Islet of Langerhans (tissue), 1 donor: ENCODE measurements around the gene TTC23.
"Not testable (repeated sequence)": the region's sequence is repeated elsewhere in the genome, so short reads cannot be mapped to it uniquely, and the experiment has no call there.

Experiments
- FAIRE-seq: peaks from one replicate; lab custom pipeline; 2011; peaks lifted over from hg19 to GRCh38; lab: Jason Lieb, UNC

TTC23 gene

GRCh38 chr15:99197856-99198255, 51.5 kb downstream of the TTC23 start:
- no peak for FAIRE-seq

DNA sequence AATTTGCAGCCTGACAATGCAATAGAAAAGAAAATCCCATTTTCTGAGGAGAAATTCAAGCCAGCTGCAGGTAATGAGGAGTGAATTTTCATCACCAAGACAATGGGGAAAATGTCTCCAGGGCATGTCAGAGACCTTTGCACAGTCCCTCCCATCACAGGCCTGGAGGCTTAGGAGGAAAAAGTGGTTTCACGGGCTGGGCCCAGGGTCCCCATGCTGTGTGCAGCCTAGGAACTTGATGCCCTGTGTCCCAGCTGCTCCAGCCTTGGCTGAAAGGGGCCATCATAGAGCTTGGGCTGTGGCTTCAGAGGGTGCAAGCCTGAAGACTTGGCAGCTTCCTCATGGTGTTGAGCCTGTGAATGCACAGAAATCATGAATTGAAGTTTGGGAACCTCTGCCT, 57.2 kb downstream of the TTC23 start:
- not testable (repeated sequence) for FAIRE-seq

DNA sequence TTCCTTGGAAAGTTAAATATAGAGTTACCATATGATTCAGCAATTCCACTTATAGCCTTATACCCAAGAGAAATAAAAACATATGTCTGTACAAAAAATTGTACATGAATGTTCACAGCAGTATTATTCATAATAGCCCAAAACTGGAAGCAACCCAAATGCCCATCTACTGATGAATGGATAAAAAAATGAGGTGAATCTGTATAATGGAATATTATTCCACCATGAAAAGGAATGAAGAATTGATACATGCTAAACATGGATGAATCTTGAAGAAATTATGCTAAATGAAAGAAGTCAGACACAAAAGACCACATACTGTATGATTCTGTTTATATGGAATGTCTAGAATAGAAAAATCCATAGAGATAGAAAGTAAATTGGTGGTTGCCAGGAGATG, 61.4 kb downstream of the TTC23 start:
- no peak for FAIRE-seq

DNA sequence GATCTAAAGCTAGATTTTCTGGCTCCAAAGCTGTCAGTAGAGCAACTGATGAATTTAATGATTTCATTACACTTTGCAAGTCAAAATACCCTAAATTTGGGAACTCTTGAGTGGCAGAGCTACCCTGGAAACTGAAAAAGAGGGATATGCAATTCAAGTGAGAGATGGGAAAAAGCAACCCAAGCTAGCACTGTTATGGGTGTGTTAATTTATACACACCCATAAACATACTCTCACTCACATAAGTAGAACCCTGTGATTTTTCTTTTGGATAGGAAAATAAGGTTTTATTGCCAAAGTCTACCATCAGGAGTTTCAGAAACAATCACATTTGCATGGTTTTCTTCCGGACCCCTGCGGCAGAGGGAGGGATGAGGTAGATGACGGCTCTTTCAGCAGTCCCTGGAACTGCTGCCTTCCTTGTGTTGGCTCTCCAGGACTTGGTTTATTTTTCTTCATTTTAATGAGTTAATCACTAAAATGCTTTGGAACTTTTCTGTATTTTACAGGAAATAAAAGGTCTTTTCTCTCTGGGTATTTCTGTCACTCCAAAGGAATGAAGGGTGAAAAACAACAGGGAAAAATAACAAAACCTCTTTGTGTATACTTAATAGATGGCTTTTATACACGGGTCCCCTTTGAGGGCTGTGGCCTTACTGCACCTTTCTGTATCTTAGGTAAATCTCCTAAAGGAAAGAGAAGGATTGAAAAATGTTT, 63.8 kb downstream of the TTC23 start:
- FAIRE-seq: no peak

DNA sequence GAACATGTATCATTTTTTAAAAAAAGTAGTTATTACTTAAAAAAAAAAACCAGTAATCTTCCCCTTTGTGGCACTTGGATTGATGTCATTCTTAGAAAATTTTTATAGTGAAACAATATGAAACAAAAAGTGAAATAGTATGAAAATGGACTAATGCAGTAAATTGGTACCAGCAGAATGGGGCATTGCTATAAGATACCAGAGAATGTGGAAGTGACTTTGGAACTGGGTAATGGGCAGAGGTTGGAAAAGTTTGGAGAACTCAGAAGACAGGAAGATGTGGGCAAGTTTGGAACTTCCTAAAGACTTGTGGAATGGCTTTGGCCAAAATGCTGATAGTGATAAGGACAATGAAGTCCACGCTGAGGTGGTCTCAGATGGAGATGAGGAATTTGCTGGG, 66.6 kb downstream of the TTC23 start:
- no peak for FAIRE-seq

GRCh38 chr15:99181545-99181971, 67.8 kb downstream of the TTC23 start:
- FAIRE-seq: no peak

DNA sequence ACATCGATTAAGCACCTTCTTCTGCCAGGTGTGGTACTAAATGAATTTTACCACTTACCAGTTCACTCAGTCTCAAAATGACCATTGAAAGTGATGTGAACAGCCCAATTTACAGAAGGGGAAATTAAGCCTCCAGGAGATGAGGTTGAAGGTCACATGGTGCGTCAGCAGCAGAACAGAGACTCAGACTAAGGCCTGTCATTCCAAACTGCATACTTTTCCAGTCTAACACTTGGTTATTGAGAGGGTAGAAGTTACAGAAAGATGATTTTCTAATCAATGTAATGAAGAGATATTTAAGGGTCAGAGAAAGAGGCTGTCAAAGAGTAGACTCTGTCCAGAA, 68.4 kb downstream of the TTC23 start:
- no peak for FAIRE-seq

DNA sequence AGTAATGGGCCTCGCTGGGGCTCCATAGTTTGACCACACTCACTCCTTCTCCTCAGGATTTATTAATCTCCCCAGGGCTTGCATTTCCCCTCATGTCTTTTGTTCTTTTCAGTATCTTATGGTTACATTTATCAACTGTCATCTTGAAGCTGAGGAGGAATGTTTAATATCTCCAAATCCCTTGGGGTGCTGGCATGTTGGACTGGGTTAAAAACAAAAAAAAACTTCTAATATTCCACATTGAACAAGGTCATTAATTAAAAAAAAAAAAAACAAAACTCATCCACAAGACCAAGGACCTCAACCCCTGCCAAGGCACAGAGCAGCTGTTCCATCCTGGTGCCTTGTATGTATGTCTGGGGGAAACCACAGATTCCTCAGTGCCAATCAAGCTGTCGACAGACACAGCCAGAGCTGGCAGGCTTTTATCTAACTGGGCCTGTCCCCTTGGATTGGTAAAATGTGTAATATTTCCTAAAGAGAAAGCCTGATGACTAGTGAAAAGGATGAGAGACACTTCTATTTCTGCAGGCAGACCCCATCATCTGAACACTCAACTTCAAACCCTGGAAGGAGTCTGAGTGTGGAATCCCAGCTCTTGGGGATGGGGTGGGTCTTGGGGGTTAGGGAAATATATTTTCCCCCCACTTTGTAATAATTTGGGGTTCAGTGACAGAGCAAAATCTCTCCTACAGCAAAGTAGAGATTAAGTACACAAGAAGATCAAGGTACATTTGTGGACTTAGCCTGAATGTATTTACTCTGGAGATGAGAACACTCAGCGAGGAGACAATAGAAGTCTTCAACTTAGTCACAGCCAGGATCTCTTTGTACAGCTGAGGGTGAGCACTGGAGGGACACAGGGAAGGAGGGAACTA, 69.1 kb downstream of the TTC23 start:
- no peak for FAIRE-seq

GRCh38 chr15:99177679-99178078, 71.7 kb downstream of the TTC23 start:
- FAIRE-seq: no peak

GRCh38 chr15:99176757-99177156, 72.6 kb downstream of the TTC23 start:
- no peak for FAIRE-seq

DNA sequence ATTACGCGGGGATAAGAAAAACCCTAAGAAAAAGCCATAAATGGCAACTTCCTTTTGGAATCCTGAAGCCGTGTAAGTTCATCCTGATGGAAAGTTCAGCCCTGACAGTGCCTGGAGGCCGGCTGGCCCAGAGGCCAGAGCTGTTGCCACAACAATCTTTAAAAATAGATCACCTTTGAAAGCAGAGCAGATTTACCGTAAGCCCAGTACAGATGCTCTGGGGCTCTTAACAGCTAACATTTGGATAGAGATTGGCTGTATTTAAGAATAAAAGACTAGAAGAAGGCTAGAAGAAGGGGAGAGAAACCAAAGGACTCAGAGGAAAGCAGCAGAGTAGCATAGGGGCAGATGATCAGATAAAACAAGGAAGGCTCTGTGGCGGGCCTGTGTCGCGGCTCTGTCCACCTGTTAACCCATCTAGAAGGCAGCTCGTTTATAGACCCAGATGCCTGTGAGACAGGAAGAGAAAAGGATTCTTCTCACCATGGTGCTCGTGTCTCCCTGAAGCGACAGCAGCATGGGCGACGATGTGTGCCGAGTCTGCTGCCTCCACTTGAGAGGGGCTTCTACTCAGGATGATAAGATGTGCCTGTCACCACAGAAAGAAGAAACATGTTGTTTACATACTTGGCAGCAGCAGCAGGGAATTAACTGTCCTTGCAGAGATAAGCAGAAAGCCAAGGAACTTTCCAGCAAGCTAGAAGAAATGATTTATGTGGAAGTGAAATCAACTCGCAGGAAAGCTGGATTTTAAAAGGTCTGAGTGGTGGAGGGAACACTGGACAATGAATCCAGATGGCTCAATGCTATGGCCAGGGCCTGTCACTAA, 74.6 kb downstream of the TTC23 start:
- FAIRE-seq: no peak

- FAIRE-seq: no peak
Observed at GRCh38 chr15:99172989-99173388, 76.4 kb downstream of the TTC23 start.

DNA sequence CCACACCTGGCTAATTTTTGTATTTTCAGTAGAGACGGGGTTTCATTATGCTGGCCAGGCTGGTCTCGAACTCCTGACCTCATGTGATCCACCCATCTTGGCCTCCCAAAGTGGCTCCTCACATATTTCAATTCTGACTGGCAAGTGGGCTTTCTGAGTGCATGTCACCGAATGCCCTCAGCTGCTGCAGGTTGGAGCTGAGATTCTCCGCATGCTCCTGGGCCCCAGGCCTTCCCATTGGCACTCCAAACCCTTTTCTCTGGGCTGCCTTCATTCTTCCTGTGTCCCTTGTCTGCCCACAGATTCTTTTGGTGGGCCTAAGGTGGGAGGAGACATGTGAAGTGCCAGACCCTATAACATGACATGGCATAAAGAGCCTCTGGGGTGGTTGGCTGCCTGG, 77.2 kb downstream of the TTC23 start:
- no peak for FAIRE-seq

DNA sequence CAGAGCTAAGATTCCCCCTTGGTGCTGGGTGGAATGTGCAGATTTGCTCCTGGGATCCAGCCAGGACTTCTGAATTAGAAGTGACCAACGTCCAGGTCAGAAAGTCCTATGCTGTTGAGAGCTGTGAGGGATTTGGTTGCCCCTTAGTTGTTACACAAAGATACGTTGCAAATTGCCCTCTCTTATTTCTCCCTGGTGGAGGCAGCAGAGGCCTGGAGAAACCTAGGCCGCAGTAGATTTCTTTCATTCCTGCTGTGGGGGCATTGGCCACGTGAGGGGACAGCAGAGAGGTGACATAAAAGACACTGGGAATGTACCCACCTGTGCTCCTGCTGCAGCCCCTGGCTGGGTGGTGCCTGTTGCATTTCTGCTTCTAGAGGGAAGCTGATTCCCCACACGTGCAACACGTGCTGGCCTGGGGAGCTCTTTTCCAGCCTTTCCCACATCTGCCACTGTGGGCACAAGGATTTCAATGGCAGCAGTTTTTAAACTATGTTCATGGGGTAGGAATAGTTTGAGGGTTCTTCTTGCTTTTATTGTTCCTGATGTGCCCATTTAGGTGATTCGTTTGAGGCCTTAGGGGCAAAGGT, 78.8 kb downstream of the TTC23 start:
- FAIRE-seq: no peak

GRCh38 chr15:99169769-99170311, 79.5 kb downstream of the TTC23 start:
- no peak for FAIRE-seq

- FAIRE-seq: no peak
Observed at GRCh38 chr15:99168601-99169580, 80.5 kb downstream of the TTC23 start.

DNA sequence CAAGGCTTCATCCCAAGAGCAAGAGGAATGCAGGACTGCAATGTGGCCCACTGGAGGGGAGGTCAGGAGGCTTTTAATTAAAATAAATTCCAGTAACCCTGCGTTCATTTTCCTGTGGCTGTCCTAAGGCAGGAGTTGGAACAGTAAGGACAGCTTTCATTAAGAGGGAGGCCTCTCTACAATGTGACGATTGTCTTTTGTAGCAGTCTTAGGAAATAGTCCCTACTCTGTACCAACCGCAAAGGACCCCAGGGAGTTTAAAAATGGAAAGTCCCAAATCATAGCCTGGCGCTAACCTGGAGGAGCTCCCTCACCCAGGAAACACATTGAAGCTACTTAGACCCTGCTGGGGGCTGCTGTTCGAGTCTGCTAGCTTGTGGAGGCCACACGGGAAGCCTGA, 81.7 kb downstream of the TTC23 start:
- no peak for FAIRE-seq

GRCh38 chr15:99167201-99167600, 82.2 kb downstream of the TTC23 start:
- no peak for FAIRE-seq

DNA sequence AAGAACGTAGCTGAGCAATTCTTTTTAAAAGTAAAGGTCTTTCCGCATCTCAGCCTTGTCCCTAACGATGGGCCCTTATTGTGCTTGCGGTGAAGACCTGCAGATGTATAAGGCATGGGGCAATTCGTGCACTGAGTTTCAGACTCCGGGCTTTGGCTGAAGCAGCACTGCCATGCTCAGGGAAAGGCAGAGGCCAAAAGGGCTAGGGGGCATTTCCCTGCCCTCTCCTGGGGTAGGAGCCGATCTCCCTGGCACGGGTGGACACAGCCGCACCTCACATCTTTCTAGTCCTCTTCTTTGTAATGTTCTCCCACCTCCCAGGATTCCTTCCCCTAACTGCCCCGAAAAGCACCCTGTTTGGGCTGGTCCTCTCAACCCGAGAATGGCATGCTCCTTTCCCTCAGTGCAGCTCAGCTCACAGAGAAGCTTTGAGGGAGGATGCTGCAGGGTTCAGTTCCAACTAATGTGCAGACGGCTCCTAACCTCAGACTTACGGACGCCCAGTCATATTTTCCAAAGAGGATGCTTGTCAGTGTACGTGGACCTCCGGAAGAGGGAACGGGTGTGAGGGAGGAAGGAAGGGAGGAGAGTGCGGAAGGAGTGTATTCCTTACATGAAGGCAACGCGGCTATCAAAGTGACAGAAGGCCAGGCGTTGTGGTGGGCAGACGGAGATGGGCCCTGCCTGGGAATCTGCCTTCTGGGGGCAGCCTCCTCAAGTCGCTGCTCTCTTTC, 83.3 kb downstream of the TTC23 start:
- no peak for FAIRE-seq
